Mammary epithelial cell (primary cell): ENCODE results near the gene DNAL1.

Experiments
- CTCF ChIP-seq, 2 donors: IDR thresholded peaks in 1 of 2; conservative IDR thresholded peaks in 1 of 2; 2 replicates each; pipeline ENCODE4 v1.5.1; 2011 to 2012; ENCODE audit warnings: inconsistent platforms in 2 of 2, low read length in 2 of 2, mild to moderate bottlenecking in 2 of 2, control low read depth in 1 of 2, low read depth in 1 of 2; ENCODE audit not compliant: insufficient read depth in 1 of 2; ENCODE audit errors: extremely low read depth in 1 of 2
- EZH2 ChIP-seq: IDR thresholded peaks from 2 replicates; pipeline ENCODE4 v1.6.1; 2012; ENCODE audit warnings: low read length, inconsistent platforms, borderline replicate concordance

GRCh38 chr14:73742520-73743238 lies 97.9 kb downstream of the DNAL1 start:
- TF ChIP-seq CTCF (conservative IDR thresholded peaks at IDR 0.05 in 1 of 2, IDR thresholded peaks at IDR 0.05 in 1 of 2; ENCODE audit: extremely low read depth in 1 of 2, insufficient read depth in 1 of 2, low read depth in 1 of 2, low read length in 2 of 2) (no peak), EZH2 (no peak)
